ENCODE results near the gene UBA52.

The UBA52 gene

GRCh38 chr19:18608102-18608804 lies 36.6 kb downstream of the UBA52 start:
- Histone ChIP-seq H3K4me2 (ENCODE audit: low read length) (no peak overlapping the region), H3K9me3 (ENCODE audit: insufficient read depth, low read depth, low read length) (no peaks in the 10 kb centered on the region), H3K4me1 (ENCODE audit: control insufficient read depth in 1 of 2, insufficient read depth in 2 of 2, low read length in 2 of 2) (peaks cover 15 to 20% of the 10 kb centered on the region in 2 experiments), H3K23ac (ENCODE audit: low read length) (no peak overlapping the region), H3K27ac (ENCODE audit: low read depth, low read length) (no peak overlapping the region), H3K27me3 (ENCODE audit: insufficient read depth, low read length) (peaks cover 91% of the 10 kb centered on the region), H2BK5ac (ENCODE audit: low read depth, low read length, poor library complexity) (no peak overlapping the region), H3K36me3 (ENCODE audit: control insufficient read depth in 1 of 2, insufficient read depth in 2 of 2, low read length in 2 of 2) (no peaks in the 10 kb centered on the region), H2BK12ac (ENCODE audit: low read length) (no peak overlapping the region), H3K4me3 (ENCODE audit: low read depth, low read length) (no peak overlapping the region), H4K8ac (ENCODE audit: low read depth, low read length) (no peak overlapping the region), H3K14ac (ENCODE audit: low read length) (no peak overlapping the region), H3K4ac (ENCODE audit: low read depth, low read length) (no peak overlapping the region), H3K18ac (ENCODE audit: low read length) (no peak overlapping the region), H4K12ac (ENCODE audit: low read depth, low read length) (no peak overlapping the region), H4K91ac (ENCODE audit: low read depth, low read length) (no peak overlapping the region), H2BK120ac (ENCODE audit: insufficient read depth, low read length, poor library complexity) (no peak overlapping the region), H3K79me2 (ENCODE audit: control insufficient read depth, insufficient read depth, low read length, poor library complexity) (no peaks in the 10 kb centered on the region), H2AFZ (ENCODE audit: insufficient read depth, low read length, poor library complexity) (no peak overlapping the region), H3K79me1 (ENCODE audit: low read length) (peaks cover 3% of the 10 kb centered on the region), H2AK5ac (ENCODE audit: low read length) (no peak overlapping the region), H3K9ac (ENCODE audit: low read length) (no peak overlapping the region)
- no peak for DNase-seq
- WGBS (ENCODE audit: extremely low coverage, insufficient coverage, insufficient read length) = no CpG with 5 or more reads among the region's 5 CpGs

- no peak overlapping the region for H4K91ac ChIP-seq (ENCODE audit: low read depth, low read length)
- no peak overlapping the region for H2BK5ac ChIP-seq (ENCODE audit: low read depth, low read length, poor library complexity)
- H2BK12ac ChIP-seq (ENCODE audit: low read length) = no peak overlapping the region
- no CpG with 5 or more reads among the region's 9 CpGs for WGBS (ENCODE audit: extremely low coverage, insufficient coverage, insufficient read length)
- H3K27ac ChIP-seq (ENCODE audit: low read depth, low read length) = no peak overlapping the region
- peaks cover 91% of the 10 kb centered on the region for H3K27me3 ChIP-seq (ENCODE audit: insufficient read depth, low read length)
- H3K9ac ChIP-seq (ENCODE audit: low read length) = no peak overlapping the region
- H3K23ac ChIP-seq (ENCODE audit: low read length) = no peak overlapping the region
- no peaks in the 10 kb centered on the region for H3K79me2 ChIP-seq (ENCODE audit: control insufficient read depth, insufficient read depth, low read length, poor library complexity)
- H3K4me1 ChIP-seq (ENCODE audit: control insufficient read depth in 1 of 2, insufficient read depth in 2 of 2, low read length in 2 of 2) = peaks cover 15 to 20% of the 10 kb centered on the region in 2 experiments
- H3K4me3 ChIP-seq (ENCODE audit: low read depth, low read length) = no peak overlapping the region
- H3K79me1 ChIP-seq (ENCODE audit: low read length) = peaks cover 3% of the 10 kb centered on the region
- no peak overlapping the region for H4K12ac ChIP-seq (ENCODE audit: low read depth, low read length)
- H2BK120ac ChIP-seq (ENCODE audit: insufficient read depth, low read length, poor library complexity) = no peak overlapping the region
- H3K36me3 ChIP-seq (ENCODE audit: control insufficient read depth in 1 of 2, insufficient read depth in 2 of 2, low read length in 2 of 2) = no peaks in the 10 kb centered on the region
- no peak overlapping the region for H3K14ac ChIP-seq (ENCODE audit: low read length)
- DNase-seq = no peak
- H2AFZ ChIP-seq (ENCODE audit: insufficient read depth, low read length, poor library complexity) = no peak overlapping the region
- no peak overlapping the region for H3K4ac ChIP-seq (ENCODE audit: low read depth, low read length)
- no peak overlapping the region for H2AK5ac ChIP-seq (ENCODE audit: low read length)
- no peak overlapping the region for H3K18ac ChIP-seq (ENCODE audit: low read length)
- no peak overlapping the region for H3K4me2 ChIP-seq (ENCODE audit: low read length)
- peaks cover 3% of the 10 kb centered on the region for H3K9me3 ChIP-seq (ENCODE audit: insufficient read depth, low read depth, low read length)
- H4K8ac ChIP-seq (ENCODE audit: low read depth, low read length) = no peak overlapping the region
These were observed 37.4 kb downstream of the UBA52 start for GRCh38 chr19:18608805-18609716.

- H3K27me3 ChIP-seq (ENCODE audit: insufficient read depth, low read length) = peaks cover 91% of the 10 kb centered on the region
- no peak overlapping the region for H4K91ac ChIP-seq (ENCODE audit: low read depth, low read length)
- H3K14ac ChIP-seq (ENCODE audit: low read length) = no peak overlapping the region
- no peak overlapping the region for H3K27ac ChIP-seq (ENCODE audit: low read depth, low read length)
- H3K4ac ChIP-seq (ENCODE audit: low read depth, low read length) = no peak overlapping the region
- no peak overlapping the region for H2AK5ac ChIP-seq (ENCODE audit: low read length)
- H3K4me2 ChIP-seq (ENCODE audit: low read length) = no peak overlapping the region
- no peak for DNase-seq
- H3K36me3 ChIP-seq (ENCODE audit: control insufficient read depth in 1 of 2, insufficient read depth in 2 of 2, low read length in 2 of 2) = no peaks in the 10 kb centered on the region
- H3K4me1 ChIP-seq (ENCODE audit: control insufficient read depth in 1 of 2, insufficient read depth in 2 of 2, low read length in 2 of 2) = peaks cover 15 to 20% of the 10 kb centered on the region in 2 experiments
- no peak overlapping the region for H3K9ac ChIP-seq (ENCODE audit: low read length)
- H3K9me3 ChIP-seq (ENCODE audit: insufficient read depth, low read depth, low read length) = peaks cover 3% of the 10 kb centered on the region
- no peak overlapping the region for H3K18ac ChIP-seq (ENCODE audit: low read length)
- H4K8ac ChIP-seq (ENCODE audit: low read depth, low read length) = no peak overlapping the region
- no peak overlapping the region for H4K12ac ChIP-seq (ENCODE audit: low read depth, low read length)
- no peaks in the 10 kb centered on the region for H3K79me2 ChIP-seq (ENCODE audit: control insufficient read depth, insufficient read depth, low read length, poor library complexity)
- WGBS (ENCODE audit: extremely low coverage, insufficient coverage, insufficient read length) = no CpG with 5 or more reads among the region's 2 CpGs
- no peak overlapping the region for H3K4me3 ChIP-seq (ENCODE audit: low read depth, low read length)
- no peak overlapping the region for H2BK5ac ChIP-seq (ENCODE audit: low read depth, low read length, poor library complexity)
- H3K23ac ChIP-seq (ENCODE audit: low read length) = no peak overlapping the region
- H2BK120ac ChIP-seq (ENCODE audit: insufficient read depth, low read length, poor library complexity) = no peak overlapping the region
- H2AFZ ChIP-seq (ENCODE audit: insufficient read depth, low read length, poor library complexity) = no peak overlapping the region
- H3K79me1 ChIP-seq (ENCODE audit: low read length) = peaks cover 3% of the 10 kb centered on the region
- H2BK12ac ChIP-seq (ENCODE audit: low read length) = no peak overlapping the region
These were observed 38.0 kb downstream of the UBA52 start for GRCh38 chr19:18609717-18610051.

- H4K12ac ChIP-seq (ENCODE audit: low read depth, low read length) = no peak overlapping the region
- H3K18ac ChIP-seq (ENCODE audit: low read length) = no peak overlapping the region
- H3K4me2 ChIP-seq (ENCODE audit: low read length) = peak overlapping the region; percentile 13
- H2BK120ac ChIP-seq (ENCODE audit: insufficient read depth, low read length, poor library complexity) = no peak overlapping the region
- H3K23ac ChIP-seq (ENCODE audit: low read length) = no peak overlapping the region
- H3K27me3 ChIP-seq (ENCODE audit: insufficient read depth, low read length) = peaks cover 87% of the 10 kb centered on the region
- peaks cover 15 to 20% of the 10 kb centered on the region in 2 experiments for H3K4me1 ChIP-seq (ENCODE audit: control insufficient read depth in 1 of 2, insufficient read depth in 2 of 2, low read length in 2 of 2)
- no peak overlapping the region for H4K91ac ChIP-seq (ENCODE audit: low read depth, low read length)
- no peak overlapping the region for H3K27ac ChIP-seq (ENCODE audit: low read depth, low read length)
- peaks cover 3% of the 10 kb centered on the region for H3K79me1 ChIP-seq (ENCODE audit: low read length)
- H3K9ac ChIP-seq (ENCODE audit: low read length) = no peak overlapping the region
- no peak overlapping the region for H2BK12ac ChIP-seq (ENCODE audit: low read length)
- H3K4me3 ChIP-seq (ENCODE audit: low read depth, low read length) = no peak overlapping the region
- H3K9me3 ChIP-seq (ENCODE audit: insufficient read depth, low read depth, low read length) = peaks cover 3% of the 10 kb centered on the region
- no peaks in the 10 kb centered on the region for H3K36me3 ChIP-seq (ENCODE audit: control insufficient read depth in 1 of 2, insufficient read depth in 2 of 2, low read length in 2 of 2)
- no CpG with 5 or more reads among the region's 3 CpGs for WGBS (ENCODE audit: extremely low coverage, insufficient coverage, insufficient read length)
- H3K4ac ChIP-seq (ENCODE audit: low read depth, low read length) = no peak overlapping the region
- H3K14ac ChIP-seq (ENCODE audit: low read length) = no peak overlapping the region
- H2AFZ ChIP-seq (ENCODE audit: insufficient read depth, low read length, poor library complexity) = no peak overlapping the region
- no peaks in the 10 kb centered on the region for H3K79me2 ChIP-seq (ENCODE audit: control insufficient read depth, insufficient read depth, low read length, poor library complexity)
- no peak for DNase-seq
- H2BK5ac ChIP-seq (ENCODE audit: low read depth, low read length, poor library complexity) = no peak overlapping the region
- H4K8ac ChIP-seq (ENCODE audit: low read depth, low read length) = no peak overlapping the region
- H2AK5ac ChIP-seq (ENCODE audit: low read length) = no peak overlapping the region
These were observed 38.5 kb downstream of the UBA52 start for GRCh38 chr19:18610245-18610555.

Data from trophoblast cell (in vitro differentiated cells and primary cell).